NT2/D1 (cell line): ENCODE results near the gene CSF2.

ENCODE experiments used
- SUZ12 ChIP-seq: IDR thresholded peaks from 2 replicates; pipeline ENCODE4 v1.6.1; 2011; ENCODE audit not compliant: insufficient read length, insufficient read depth; ENCODE audit errors: extremely low read depth
- YY1 ChIP-seq: IDR thresholded peaks from 2 replicates; pipeline ENCODE4 v1.6.1; 2011; ENCODE audit not compliant: insufficient read length, insufficient read depth
- ZNF274 ChIP-seq: IDR thresholded peaks from 2 replicates; pipeline ENCODE4 v1.6.1; 2011; ENCODE audit warnings: mild to moderate bottlenecking, low read depth, low read length

DNA sequence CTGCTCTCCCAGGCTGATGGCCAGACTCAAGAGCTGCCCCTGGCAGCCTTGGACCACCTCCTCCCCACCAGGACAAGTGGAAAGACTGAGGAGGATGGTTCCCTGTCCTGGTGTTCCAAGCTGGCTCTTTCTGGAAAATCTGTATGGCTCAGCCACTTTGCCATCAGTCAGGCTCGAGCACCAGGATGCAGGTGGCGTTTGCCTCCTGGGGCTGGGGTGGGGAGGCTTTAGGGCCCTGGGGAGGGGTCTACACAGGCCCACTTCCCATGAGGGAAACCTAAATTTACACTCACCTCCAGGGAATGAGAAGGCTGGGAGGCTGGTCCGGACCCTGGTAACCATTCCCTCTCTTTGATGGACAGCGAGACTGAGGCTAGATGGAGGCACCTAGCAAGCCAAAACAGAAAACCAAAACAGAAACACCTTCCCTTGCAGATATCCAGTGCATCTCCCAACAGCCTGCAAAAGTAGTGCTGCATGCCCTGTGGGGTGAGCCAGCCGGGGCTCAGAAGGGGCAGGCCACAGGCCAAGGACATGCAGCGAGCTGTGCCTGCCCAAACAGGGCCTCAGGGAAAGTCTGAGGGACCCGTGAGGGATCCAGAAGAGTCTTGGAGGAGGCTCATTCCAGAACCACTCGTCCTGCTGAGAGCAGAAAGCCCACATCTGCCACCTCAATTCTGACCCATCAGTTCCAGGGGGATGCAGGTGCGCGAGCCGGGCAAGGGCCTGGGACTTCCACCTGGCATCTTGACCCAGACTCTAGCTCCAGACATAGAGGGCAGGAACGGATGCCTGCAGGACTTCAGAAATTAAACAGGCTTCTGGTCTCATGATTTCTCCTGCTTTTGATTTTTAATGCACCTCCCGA, 5.4 kb upstream of the CSF2 start:
- no peak for TF ChIP-seq YY1
- TF ChIP-seq ZNF274 = no peak
- TF ChIP-seq SUZ12 = no peak
